NCI-H128 (cell line): ENCODE data around the gene SHLD2.
"Not testable (repeated sequence)": the region's sequence is repeated elsewhere in the genome, so short reads cannot be mapped to it uniquely, and the experiment has no call there.

Experiments
- DNase-seq: peaks from one replicate; lab custom pipeline; 2025; ENCODE audit not compliant: unreplicated experiment; lab: John Stamatoyannopoulos, UW

Gene SHLD2

DNA sequence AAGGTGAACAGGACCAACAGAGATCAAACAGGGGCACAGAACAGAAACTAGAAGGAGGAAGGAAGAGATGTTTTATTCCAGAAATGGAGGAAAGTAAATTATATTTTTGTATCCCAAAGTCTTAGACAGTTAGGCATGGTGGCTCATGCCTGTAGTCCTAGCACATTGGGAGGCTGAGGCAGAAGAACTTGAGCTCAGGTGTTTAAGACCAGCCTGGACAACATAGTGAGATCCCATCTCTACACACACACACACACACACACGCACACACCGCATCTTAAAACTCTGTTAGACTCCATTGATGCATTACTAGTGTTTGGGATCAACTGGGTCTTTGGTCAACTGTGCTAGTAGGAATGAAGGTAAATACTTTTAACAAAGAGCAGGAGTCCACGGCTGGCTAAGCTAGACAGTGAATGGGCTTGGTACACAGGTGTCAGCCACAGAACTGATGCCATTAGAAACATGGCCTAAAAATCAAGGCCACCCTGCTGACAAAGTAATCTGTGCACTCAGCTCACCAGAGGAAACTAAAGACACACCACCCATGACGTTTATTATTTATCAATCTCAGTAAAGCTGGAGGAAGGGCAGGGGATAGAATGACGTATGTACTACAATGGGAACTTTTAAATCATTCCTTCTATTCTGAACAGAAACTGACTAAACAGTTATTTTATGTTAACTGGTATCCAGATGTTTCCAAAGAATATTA, 11.3 kb upstream of the SHLD2 start:
- not testable (repeated sequence) for DNase-seq

- DNase-seq, result not testable (repeated sequence)
Observed at GRCh38 chr10:87084291-87084782, 10.7 kb upstream of the SHLD2 start.

DNA sequence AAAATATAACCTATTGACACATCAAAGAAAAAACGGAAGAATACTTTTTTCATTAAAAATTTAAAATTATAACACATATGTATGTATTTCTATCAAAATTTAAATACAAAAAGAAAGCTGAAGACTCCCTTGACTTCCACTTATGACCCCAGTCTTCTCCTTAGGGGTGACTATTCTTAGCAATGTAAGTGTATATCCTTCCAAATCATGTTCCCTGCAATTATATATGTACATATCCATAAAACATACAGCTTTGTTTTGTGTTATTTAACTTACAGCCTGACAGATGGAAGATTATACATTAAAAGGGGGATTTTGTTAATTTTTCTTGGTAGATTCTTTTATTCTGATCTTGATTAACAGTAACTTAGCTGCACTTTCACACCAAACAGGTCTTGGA, 9.5 kb upstream of the SHLD2 start:
- DNase-seq, result no peak

DNA sequence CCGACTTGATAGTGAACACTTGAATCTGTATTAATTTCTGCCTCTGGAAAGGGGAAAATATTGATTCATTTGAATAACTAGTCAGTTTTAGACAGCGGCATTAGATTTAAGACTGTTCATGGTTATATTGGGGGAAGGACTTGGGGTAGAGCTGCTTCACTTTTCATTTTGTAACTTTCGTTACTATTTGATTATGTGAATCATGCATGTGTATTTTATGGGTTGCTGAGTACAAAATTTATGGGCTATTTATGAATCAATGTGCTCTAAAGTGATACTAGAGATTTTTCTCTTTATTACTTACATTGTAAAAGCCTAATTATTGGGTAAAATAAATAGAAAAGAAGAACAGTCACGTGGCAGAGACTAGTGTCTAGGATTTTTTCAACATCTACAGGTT, 5.3 kb upstream of the SHLD2 start:
- no peak for DNase-seq

GRCh38 chr10:87090779-87091178, 4.2 kb upstream of the SHLD2 start:
- DNase-seq, result no peak

DNA sequence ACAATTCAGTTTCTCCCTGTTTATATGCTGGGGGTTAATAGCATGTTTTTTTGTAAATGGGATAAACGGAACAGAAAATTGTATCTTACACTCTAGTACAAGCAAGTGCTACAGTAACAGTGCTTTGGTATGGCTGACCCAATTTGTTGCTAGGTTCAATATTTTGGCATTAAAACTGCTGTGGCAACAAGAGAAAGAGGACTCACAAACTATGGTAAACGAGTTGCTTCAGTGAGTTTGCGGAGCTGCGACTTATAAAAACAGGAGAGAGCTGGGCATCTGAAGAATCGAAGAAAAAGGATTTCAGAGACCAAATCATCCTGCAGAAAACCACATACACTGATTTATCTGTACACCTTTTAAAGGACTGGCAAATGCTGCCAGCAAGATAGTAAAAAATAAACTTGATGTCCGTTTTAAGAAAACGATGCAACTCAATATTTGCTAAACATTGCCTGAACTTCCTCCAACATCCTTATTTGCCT, 2.6 kb upstream of the SHLD2 start:
- no peak for DNase-seq

GRCh38 chr10:87092861-87093631, 2.0 kb upstream of the SHLD2 start:
- DNase-seq, result no peak

DNA sequence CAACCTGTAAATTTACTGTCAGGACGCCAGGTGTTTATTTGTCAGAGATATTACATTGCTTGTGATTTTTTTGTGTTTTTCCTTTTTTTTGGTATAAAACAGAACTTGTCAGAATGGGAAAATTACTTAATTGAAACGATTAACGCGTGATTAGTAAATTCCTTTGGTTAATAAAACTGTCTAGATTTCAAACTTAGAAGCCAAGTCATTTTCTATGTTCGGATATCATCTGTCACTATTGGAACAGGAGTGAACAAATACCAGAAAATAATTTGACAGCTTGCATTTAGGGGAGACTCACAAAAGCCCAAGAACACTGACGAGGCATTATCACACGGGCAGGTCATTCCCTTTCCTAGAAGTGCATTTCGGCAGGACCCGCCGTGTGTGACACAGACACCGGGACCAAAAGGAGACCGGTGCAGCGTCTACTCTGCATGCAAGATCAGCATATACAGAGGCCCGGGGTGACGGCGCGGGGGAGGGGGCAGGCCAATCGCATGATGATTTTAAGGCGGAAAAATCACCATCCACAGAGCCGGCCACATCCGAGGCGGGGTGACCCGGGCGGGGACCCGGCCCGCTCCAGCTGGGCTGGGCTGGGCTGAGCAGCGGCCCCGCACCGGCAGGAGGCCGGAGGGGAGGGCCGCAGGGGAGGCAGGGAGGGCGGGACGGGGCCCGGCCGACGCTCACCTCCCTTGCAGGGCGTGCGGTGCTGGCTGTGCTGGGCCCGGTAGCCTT, 1.2 kb upstream of the SHLD2 start:
- DNase-seq, result no peak

- DNase-seq, result no peak
Observed at GRCh38 chr10:87095236-87095945, 385 bp downstream of the SHLD2 start.

DNA sequence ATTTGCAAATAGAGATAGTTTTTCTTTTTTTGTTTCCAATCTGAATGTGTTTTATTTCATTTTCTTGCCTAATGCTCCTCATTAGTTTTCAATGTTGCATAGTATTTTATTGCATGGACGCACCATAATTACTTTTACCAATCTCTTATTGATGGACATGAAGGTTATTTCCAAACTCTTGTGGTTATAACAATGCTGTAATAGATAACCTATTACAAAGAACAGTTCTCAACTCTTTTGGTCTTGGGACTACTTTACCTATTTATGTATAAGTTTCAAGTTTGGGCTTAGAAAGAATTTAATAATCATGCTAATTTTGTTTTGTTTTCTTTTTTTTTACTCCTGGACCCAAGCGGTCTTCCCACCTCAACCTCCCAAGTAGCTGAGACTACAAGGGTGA, 7.0 kb downstream of the SHLD2 start:
- DNase-seq, result no peak

DNA sequence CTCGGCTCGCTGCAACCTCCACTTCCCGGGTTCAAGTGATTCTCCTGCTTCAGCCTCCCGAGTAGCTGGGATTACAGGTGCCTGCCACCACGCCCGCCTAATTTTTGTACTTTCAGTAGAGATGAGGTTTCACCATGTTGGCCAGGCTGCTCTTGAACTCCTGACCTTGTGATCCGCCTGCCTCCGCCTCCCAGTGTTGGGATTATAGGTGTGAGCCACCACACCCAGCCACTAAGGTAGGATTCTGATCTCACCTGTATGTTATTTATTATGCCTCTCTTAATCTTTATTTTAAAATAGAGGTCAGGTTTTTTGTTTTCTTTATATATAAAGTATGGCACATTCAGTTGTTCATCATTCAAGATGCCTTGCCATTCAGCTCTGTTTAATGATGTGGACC, 9.7 kb downstream of the SHLD2 start:
- not testable (repeated sequence) for DNase-seq

DNA sequence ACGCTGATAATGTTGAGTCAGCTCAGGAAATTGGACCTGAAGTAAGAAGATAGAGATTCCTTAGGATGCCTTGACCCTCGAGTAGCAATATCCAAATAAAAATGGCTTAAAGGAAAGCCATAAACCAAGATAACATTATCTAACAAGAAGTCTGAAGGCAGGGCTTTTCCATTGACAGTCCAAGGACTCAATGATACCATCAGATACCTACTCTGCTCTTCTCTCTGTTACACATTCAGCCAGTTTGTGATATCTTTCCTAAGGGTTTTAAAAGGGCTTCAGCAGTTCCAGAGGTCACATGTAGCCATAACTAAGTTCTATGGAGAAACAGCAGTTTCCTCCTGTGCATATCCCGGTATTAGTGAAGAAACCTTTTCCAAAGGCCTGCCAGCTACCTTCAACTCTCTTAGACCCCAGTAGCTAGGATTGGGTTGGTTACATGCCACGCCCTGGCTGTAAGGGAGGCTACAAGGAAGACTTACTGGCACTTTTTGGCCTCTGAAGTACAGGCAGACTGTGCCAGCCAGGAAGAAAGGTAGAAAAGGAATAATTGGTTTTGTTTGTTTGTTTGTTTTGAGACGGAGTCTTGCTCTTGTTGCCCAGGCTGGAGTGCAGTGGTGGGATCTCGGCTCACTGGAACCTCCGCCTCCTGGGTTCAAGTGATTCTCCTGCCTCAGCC, 10.6 kb downstream of the SHLD2 start:
- no peak for DNase-seq

GRCh38 chr10:87118122-87118521, 23.1 kb downstream of the SHLD2 start:
- not testable (repeated sequence) for DNase-seq

GRCh38 chr10:87119029-87119428, 24.0 kb downstream of the SHLD2 start:
- not testable (repeated sequence) for DNase-seq

- not testable (repeated sequence) for DNase-seq
Observed at GRCh38 chr10:87123351-87123750, 28.3 kb downstream of the SHLD2 start.

- DNase-seq, result not testable (repeated sequence)
Observed at GRCh38 chr10:87127048-87127447, 32.0 kb downstream of the SHLD2 start.

GRCh38 chr10:87127607-87128156, 32.7 kb downstream of the SHLD2 start:
- DNase-seq, result not testable (repeated sequence)

GRCh38 chr10:87132176-87132575, 37.2 kb downstream of the SHLD2 start:
- DNase-seq, result not testable (repeated sequence)

GRCh38 chr10:87133936-87134335, 38.9 kb downstream of the SHLD2 start:
- not testable (repeated sequence) for DNase-seq

GRCh38 chr10:87134440-87134839, 39.4 kb downstream of the SHLD2 start:
- not testable (repeated sequence) for DNase-seq
